Measurements from ENCODE around the gene POLG2. TPM values are rescaled to one million over a fixed set of nuclear protein-coding genes. Genes with fewer than 3 reads are reported as not detected.

The POLG2 gene
- total RNA-seq, 1 donor from 2014 or later, result 9.7 TPM

GRCh38 chr17:64536913-64537312, 40.1 kb upstream of the POLG2 start:
- no peak for DNase-seq
- intact Hi-C loops (cut with micrococcal nuclease), result no loop called here
- no peak overlapping the region for H3K4me3 ChIP-seq
- H3K27ac ChIP-seq (replicated peaks), result no peak overlapping the region
- TF ChIP-seq CTCF (IDR thresholded peaks at IDR 0.05; ENCODE audit: borderline replicate concordance), result no peak
- H3K27me3 ChIP-seq (ENCODE audit: low read depth), result no peaks in the 10 kb centered on the region
- H3K9me3 ChIP-seq (replicated peaks), result no peaks in the 10 kb centered on the region
- H3K4me1 ChIP-seq, result no peaks in the 10 kb centered on the region
- peaks cover 91% of the 10 kb centered on the region for H3K36me3 ChIP-seq

GRCh38 chr17:64535357-64535756, 38.5 kb upstream of the POLG2 start:
- H3K36me3 ChIP-seq, result peaks cover 98% of the 10 kb centered on the region
- intact Hi-C loops (cut with micrococcal nuclease), result no loop called here
- TF ChIP-seq CTCF (IDR thresholded peaks at IDR 0.05; ENCODE audit: borderline replicate concordance), result no peak
- no peak overlapping the region for H3K27ac ChIP-seq (replicated peaks)
- no peaks in the 10 kb centered on the region for H3K4me1 ChIP-seq
- H3K4me3 ChIP-seq, result no peak overlapping the region
- no peaks in the 10 kb centered on the region for H3K9me3 ChIP-seq (replicated peaks)
- no peak for DNase-seq
- H3K27me3 ChIP-seq (ENCODE audit: low read depth), result no peaks in the 10 kb centered on the region

DNA sequence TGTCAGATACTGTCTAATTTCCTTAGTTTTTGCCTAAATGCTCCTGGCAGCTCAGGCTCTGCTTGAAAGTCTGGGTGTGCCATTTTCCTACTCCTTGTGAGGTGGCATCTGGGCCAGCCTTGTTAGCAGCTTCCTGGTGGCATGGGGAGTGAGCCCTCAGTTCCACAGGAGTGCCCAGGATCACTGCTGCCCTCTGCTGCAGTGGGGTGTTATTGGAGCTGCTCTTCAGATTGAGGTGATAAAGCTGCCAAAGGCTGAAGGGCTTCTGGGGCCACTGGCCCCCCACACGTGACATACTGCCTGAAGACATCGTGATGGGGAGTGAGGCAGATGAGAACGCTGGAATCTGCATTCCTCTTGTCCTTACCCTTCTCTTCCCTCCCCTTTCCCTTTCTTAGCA, 37.3 kb upstream of the POLG2 start:
- intact Hi-C loops (cut with micrococcal nuclease), result no loop called here
- no peak for DNase-seq
- Histone ChIP-seq H3K4me1 (no peaks in the 10 kb centered on the region), H3K27ac (replicated peaks) (no peak overlapping the region), H3K9me3 (replicated peaks) (no peaks in the 10 kb centered on the region), H3K36me3 (peaks cover 99% of the 10 kb centered on the region), H3K4me3 (no peak overlapping the region), H3K27me3 (ENCODE audit: low read depth) (no peaks in the 10 kb centered on the region)
- TF ChIP-seq CTCF (IDR thresholded peaks at IDR 0.05; ENCODE audit: borderline replicate concordance), result no peak

DNA sequence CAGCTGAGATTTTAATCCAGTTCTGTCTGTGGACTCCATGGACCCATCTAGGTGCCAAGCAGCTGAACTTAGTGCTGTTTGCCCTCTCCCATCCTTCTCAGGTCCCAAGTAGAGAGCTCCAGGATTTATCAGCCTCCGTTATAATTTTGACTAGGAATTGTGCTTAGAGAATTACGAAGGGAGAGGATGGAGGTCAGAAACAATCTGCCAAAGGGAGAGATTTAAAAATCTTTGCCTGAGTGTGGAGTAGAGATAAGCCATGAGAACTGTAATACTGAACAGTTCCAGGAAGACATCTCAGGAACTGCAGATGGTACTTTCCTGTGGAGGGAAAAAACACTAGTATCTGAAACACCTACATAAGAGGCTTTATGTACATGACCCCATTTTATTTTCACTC, 36.9 kb upstream of the POLG2 start:
- Histone ChIP-seq H3K9me3 (replicated peaks) (no peaks in the 10 kb centered on the region), H3K36me3 (peaks cover 100% of the 10 kb centered on the region)
- intact Hi-C loops (cut with micrococcal nuclease), result no loop called here

GRCh38 chr17:64532409-64532808, 35.6 kb upstream of the POLG2 start:
- Histone ChIP-seq H3K4me1 (no peaks in the 10 kb centered on the region), H3K36me3 (peaks cover 100% of the 10 kb centered on the region), H3K27me3 (ENCODE audit: low read depth) (no peaks in the 10 kb centered on the region), H3K27ac (replicated peaks) (no peak overlapping the region), H3K4me3 (no peak overlapping the region), H3K9me3 (replicated peaks) (no peaks in the 10 kb centered on the region)
- no peak for DNase-seq
- TF ChIP-seq CTCF (IDR thresholded peaks at IDR 0.05; ENCODE audit: borderline replicate concordance), result no peak
- intact Hi-C loops (cut with micrococcal nuclease), result no loop called here

More for the DNA sequence above, 36.9 kb upstream of the POLG2 start:
- TF ChIP-seq CTCF (IDR thresholded peaks at IDR 0.05; ENCODE audit: borderline replicate concordance), result no peak
- no peak for DNase-seq
- no peaks in the 10 kb centered on the region for H3K27me3 ChIP-seq (ENCODE audit: low read depth)
- no peaks in the 10 kb centered on the region for H3K4me1 ChIP-seq
- no peak overlapping the region for H3K4me3 ChIP-seq
- no peak overlapping the region for H3K27ac ChIP-seq (replicated peaks)

- intact Hi-C loops (cut with micrococcal nuclease), result no loop called here
- Histone ChIP-seq H3K4me3 (no peak overlapping the region), H3K4me1 (no peaks in the 10 kb centered on the region), H3K27me3 (ENCODE audit: low read depth) (no peaks in the 10 kb centered on the region), H3K27ac (replicated peaks) (no peak overlapping the region), H3K9me3 (replicated peaks) (no peaks in the 10 kb centered on the region), H3K36me3 (peaks cover 100% of the 10 kb centered on the region)
- DNase-seq, result no peak
- TF ChIP-seq CTCF (IDR thresholded peaks at IDR 0.05; ENCODE audit: borderline replicate concordance), result no peak
Measured at GRCh38 chr17:64531955-64532371, 35.1 kb upstream of the POLG2 start.
